Muscle layer of duodenum (tissue), 2 donors: ENCODE measurements around the gene RAB1A.

Experiments
- H3K27ac ChIP-seq: one replicate; pipeline ENCODE4 v1.7.0; 2013; ENCODE audit warnings: mild to moderate bottlenecking, low read length
- H3K27me3 ChIP-seq: one replicate; pipeline ENCODE4 v1.7.0; 2013; ENCODE audit warnings: low read depth, mild to moderate bottlenecking, control low read depth, low read length
- H3K36me3 ChIP-seq, 2 donors: one replicate each; pipeline ENCODE4 v1.7.0; 2013; ENCODE audit warnings: low read length in 2 of 2, control low read depth in 1 of 2, mild to moderate bottlenecking in 1 of 2; ENCODE audit not compliant: insufficient read depth in 2 of 2, control insufficient read depth in 1 of 2
- H3K4me1 ChIP-seq, 2 donors: one replicate each; pipeline ENCODE4 v1.7.0; 2013; ENCODE audit warnings: low read length in 2 of 2, mild to moderate bottlenecking in 2 of 2, control low read depth in 1 of 2, moderate library complexity in 1 of 2; ENCODE audit not compliant: insufficient read depth in 2 of 2, control insufficient read depth in 1 of 2
- H3K4me3 ChIP-seq, 2 donors: one replicate each; pipeline ENCODE4 v1.7.0; 2013; ENCODE audit warnings: low read length in 2 of 2, low read depth in 1 of 2, mild to moderate bottlenecking in 1 of 2
- H3K9me3 ChIP-seq, 2 donors: one replicate each; pipeline ENCODE4 v1.7.0; 2013; ENCODE audit warnings: low read length in 2 of 2, control low read depth in 1 of 2, mild to moderate bottlenecking in 1 of 2; ENCODE audit not compliant: control insufficient read depth in 1 of 2
- donor health status: healthy.

RAB1A gene

GRCh38 chr2:65113229-65113628 lies 16.7 kb downstream of the RAB1A start:
- Histone ChIP-seq H3K4me1 (peaks cover 8 to 12% of the 10 kb centered on the region in 2 donors), H3K9me3 (no peaks in the 10 kb centered on the region), H3K27ac (no peak overlapping the region), H3K27me3 (no peaks in the 10 kb centered on the region), H3K36me3 (no peaks in the 10 kb centered on the region), H3K4me3 (no peak overlapping the region)

DNA sequence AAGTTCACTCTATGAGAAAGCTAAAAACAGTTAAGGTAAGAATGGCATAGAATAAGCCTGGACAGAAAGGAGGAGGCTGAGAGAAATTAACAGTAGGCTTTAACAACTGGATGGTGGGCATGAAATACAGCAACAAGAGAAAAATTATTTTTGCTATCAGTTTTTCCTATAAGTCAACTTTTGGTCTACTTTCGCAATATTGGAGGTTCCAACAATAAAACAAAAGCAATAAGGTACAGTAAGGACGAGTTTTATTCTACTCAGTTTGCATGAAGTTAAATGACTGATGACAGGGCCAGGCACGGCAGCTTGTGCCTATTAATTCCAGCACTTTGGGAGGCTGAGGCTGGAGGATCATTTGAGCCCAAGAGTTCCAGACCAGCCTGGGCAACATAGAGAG lies 17.3 kb downstream of the RAB1A start:
- Histone ChIP-seq H3K27ac (no peak overlapping the region), H3K4me1 (peaks cover 8 to 18% of the 10 kb centered on the region in 2 donors), H3K9me3 (no peaks in the 10 kb centered on the region), H3K27me3 (no peaks in the 10 kb centered on the region), H3K36me3 (no peaks in the 10 kb centered on the region), H3K4me3 (no peak overlapping the region)

GRCh38 chr2:65108780-65109179 lies 21.1 kb downstream of the RAB1A start:
- no peaks in the 10 kb centered on the region for H3K27me3 ChIP-seq
- H3K4me1 ChIP-seq, result peaks cover under 1 to 21% of the 10 kb centered on the region in 2 donors
- no peak overlapping the region for H3K27ac ChIP-seq
- H3K9me3 ChIP-seq, result no peaks in the 10 kb centered on the region
- H3K36me3 ChIP-seq, result peaks cover 3 to 6% of the 10 kb centered on the region in 2 donors
- H3K4me3 ChIP-seq, result no peak overlapping the region

DNA sequence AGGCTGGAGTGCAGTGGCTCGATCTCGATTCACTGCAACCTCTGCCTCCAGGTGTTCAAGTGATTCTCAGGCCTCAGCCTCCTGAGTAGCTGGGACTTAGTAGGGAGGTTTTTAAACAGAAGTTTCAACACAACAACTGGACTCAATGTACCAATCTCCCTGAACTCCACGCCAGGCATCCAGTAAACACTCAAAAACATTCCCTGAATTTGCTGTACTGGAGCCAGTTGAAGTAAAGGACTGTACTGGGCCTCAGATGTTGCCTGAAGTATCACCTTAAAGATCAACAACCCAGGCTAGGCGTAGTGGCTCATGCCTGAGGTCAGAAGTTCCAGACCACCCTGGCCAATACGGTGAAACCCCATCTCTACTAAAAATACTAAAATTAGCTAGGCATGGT lies 22.4 kb downstream of the RAB1A start:
- no peak overlapping the region for H3K27ac ChIP-seq
- no peak overlapping the region for H3K4me3 ChIP-seq
- H3K4me1 ChIP-seq, result peaks cover 0 to 15% of the 10 kb centered on the region in 2 donors
- H3K27me3 ChIP-seq, result no peaks in the 10 kb centered on the region
- peaks cover 6 to 13% of the 10 kb centered on the region in 2 donors for H3K36me3 ChIP-seq
- H3K9me3 ChIP-seq, result no peaks in the 10 kb centered on the region

DNA sequence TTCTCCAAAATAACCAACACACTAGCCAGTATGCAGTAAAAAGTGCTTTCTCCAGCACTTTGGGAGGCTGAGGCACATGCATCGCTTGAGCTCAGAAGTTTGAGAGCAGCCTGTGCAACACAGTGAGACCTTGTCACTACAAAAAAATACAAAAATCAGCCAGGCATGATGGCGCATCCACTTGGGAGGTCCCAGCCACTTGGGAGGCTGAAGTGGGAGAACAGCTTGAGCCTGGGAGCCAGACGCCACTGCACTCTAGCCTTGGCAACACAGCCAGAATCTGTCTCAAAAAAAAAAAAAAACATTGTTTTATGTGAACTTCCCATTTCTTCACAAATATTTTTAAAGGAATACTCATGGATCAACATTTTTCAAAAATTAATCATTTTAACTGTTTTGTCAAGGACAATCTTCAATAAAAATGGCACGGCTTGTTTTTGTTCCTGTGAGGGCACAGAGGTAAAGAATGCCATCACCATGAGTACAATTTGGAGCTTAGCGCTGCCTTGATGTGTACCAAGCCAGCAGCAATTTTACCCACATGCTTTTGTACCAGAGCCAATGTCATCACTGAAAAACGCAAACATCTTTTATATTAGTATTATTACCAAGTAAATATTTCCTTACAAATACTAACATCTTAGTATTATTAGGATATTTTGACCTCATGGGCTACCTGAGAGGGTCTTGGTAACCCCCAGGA lies 26.7 kb downstream of the RAB1A start:
- H3K9me3 ChIP-seq, result no peaks in the 10 kb centered on the region
- peaks cover 10 to 19% of the 10 kb centered on the region in 2 donors for H3K36me3 ChIP-seq
- no peaks in the 10 kb centered on the region for H3K27me3 ChIP-seq
- peaks cover 0 to 12% of the 10 kb centered on the region in 2 donors for H3K4me1 ChIP-seq
- H3K4me3 ChIP-seq, result no peak overlapping the region
- H3K27ac ChIP-seq, result no peak overlapping the region

DNA sequence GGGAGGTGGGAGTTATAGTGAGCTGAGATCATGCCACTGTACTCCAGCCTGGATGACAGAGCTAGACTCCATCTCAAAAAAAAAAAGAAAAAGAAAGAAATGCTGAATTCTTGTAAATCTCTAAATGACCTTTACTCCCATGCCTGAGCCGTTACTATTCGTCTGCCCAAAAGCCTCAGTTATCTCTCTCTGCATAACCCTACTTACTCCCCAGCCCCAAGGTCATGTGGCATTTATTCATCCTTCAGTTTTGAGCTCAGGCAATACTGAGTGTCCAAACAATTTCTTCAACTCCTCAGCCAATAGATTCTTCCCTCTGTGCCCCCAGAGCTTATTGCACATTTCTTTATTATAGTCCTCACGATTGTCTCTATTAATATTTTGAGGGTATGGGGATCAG lies 28.8 kb downstream of the RAB1A start:
- Histone ChIP-seq H3K4me1 (peaks cover 0 to 11% of the 10 kb centered on the region in 2 donors), H3K27ac (no peak overlapping the region), H3K4me3 (no peak overlapping the region), H3K36me3 (peaks cover 23 to 32% of the 10 kb centered on the region in 2 donors), H3K27me3 (no peaks in the 10 kb centered on the region), H3K9me3 (no peaks in the 10 kb centered on the region)

DNA sequence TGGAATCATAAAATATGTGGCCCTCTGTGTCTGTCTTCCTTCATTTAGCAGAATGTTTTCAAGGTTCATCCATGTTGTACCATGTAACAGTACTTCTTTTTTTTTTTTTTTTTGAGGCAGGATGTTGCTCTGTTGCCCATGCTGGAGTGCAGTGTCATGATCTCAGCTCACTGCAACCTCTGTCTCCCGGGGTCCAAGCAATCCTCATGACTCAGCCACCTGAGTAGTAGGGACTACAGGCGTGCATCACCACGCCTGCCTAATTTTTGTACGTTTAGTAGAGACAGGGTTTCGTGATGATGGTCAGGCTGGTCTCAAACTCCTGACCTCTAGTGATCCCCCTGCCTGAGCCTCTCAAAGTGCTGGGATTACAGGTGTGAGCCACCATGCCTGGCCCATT lies 31.2 kb downstream of the RAB1A start:
- Histone ChIP-seq H3K4me1 (peaks cover 0 to 11% of the 10 kb centered on the region in 2 donors), H3K27me3 (no peaks in the 10 kb centered on the region), H3K9me3 (no peaks in the 10 kb centered on the region), H3K4me3 (no peak overlapping the region), H3K27ac (no peak overlapping the region), H3K36me3 (peaks cover 17 to 42% of the 10 kb centered on the region in 2 donors)

DNA sequence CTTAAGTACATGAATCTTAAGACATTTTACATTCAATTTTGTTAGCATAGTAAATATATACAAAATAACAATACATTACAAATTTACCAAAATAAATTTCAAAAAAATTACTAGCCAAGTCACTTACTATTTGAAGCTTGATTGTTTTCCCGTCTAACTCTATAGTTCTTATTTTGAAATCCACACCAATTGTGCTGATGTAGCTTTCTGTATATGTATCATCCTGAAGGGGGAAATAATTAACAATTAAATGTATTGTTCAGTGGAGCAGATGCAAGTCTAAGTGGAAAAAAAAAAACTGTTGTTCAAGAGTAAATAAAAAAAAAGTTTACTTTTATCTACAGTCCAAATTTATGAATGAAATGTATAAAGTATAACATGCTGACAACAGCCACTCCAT lies 32.1 kb downstream of the RAB1A start:
- H3K4me1 ChIP-seq, result peaks cover 0 to 7% of the 10 kb centered on the region in 2 donors
- no peaks in the 10 kb centered on the region for H3K9me3 ChIP-seq
- no peak overlapping the region for H3K4me3 ChIP-seq
- H3K36me3 ChIP-seq, result peaks cover 22 to 43% of the 10 kb centered on the region in 2 donors
- no peak overlapping the region for H3K27ac ChIP-seq
- H3K27me3 ChIP-seq, result no peaks in the 10 kb centered on the region

GRCh38 chr2:65096948-65097347 lies 33.0 kb downstream of the RAB1A start:
- Histone ChIP-seq H3K36me3 (peaks cover 29 to 48% of the 10 kb centered on the region in 2 donors), H3K4me3 (no peak overlapping the region), H3K27ac (no peak overlapping the region), H3K9me3 (no peaks in the 10 kb centered on the region), H3K4me1 (peaks cover 0 to 7% of the 10 kb centered on the region in 2 donors), H3K27me3 (no peaks in the 10 kb centered on the region)

GRCh38 chr2:65093211-65093610 lies 36.7 kb downstream of the RAB1A start:
- H3K4me3 ChIP-seq, result no peak overlapping the region
- H3K27ac ChIP-seq, result no peak overlapping the region
- H3K27me3 ChIP-seq, result no peaks in the 10 kb centered on the region
- peaks cover 45 to 49% of the 10 kb centered on the region in 2 donors for H3K36me3 ChIP-seq
- H3K9me3 ChIP-seq, result no peaks in the 10 kb centered on the region
- peaks cover 0 to 11% of the 10 kb centered on the region in 2 donors for H3K4me1 ChIP-seq

DNA sequence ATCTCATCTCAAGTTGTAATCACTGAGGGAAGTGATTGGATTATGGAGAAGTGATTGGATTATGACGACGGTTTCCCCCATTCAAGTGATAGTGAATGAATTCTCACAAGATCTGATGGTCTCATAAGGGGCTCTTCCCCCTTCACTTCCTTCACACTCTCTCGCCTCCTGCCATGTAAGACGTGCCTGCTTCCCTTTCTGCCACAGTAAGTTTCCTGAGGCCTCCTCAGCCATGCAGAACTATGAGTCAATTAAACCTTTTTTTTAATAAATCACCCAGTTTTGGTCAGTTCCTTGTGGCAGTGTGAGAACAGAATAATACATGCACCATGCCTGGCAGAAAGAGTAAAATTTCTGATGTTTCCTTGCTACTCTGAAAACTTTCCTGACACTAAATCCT lies 37.1 kb downstream of the RAB1A start:
- Histone ChIP-seq H3K36me3 (peaks cover 49 to 50% of the 10 kb centered on the region in 2 donors), H3K9me3 (no peaks in the 10 kb centered on the region), H3K27me3 (no peaks in the 10 kb centered on the region), H3K27ac (no peak overlapping the region), H3K4me3 (no peak overlapping the region), H3K4me1 (peaks cover 0 to 9% of the 10 kb centered on the region in 2 donors)

GRCh38 chr2:65085148-65085547 lies 44.8 kb downstream of the RAB1A start:
- no peak overlapping the region for H3K27ac ChIP-seq
- H3K36me3 ChIP-seq, result peaks cover 51 to 66% of the 10 kb centered on the region in 2 donors
- H3K9me3 ChIP-seq, result no peaks in the 10 kb centered on the region
- no peak overlapping the region for H3K4me3 ChIP-seq
- peaks cover 0 to 17% of the 10 kb centered on the region in 2 donors for H3K4me1 ChIP-seq
- no peaks in the 10 kb centered on the region for H3K27me3 ChIP-seq
